ENCODE results near the gene LIPA. TPM values are rescaled to one million over a fixed set of nuclear protein-coding genes. Genes with fewer than 3 reads are reported as not detected.
"Not testable (repeated sequence)": the region's sequence is repeated elsewhere in the genome, so short reads cannot be mapped to it uniquely, and the experiment has no call there.

The LIPA gene
- total RNA-seq, 1 experiment from 2014 or later: 45.2 TPM

DNA sequence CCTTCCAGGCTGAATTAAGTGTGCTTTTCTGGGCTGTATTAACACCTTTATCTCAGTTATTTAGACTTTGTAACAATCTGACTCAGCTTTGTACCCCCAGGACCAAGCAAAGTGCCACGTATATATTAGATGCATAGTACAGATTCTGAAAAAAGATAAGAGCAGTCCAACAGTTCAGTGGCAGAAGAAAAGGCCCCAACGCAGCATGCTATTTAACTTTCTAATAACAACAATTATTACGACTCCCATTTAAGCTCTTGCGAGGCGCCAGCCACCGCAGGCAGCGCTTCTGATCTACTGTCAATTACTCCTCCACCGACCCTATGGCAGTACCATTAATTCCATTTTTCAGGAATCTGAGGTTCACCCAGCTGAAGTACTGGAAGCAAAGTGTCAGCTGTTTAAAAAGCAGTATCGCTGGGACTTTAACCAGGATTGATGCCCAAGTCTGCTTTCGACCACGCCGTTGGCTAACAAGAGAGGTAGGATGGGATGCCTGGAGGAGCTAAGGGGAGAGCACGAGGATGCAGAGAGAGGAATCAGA, 638 bp downstream of the LIPA start:
- TSS peak; percentile 77 for BruUV-seq (replicated peaks)
- Histone ChIP-seq H3F3A (ENCODE audit: insufficient read depth, low read depth) (no peaks in the 10 kb centered on the region), H3K4me3 (peak overlapping the region; percentile 89), H2AFZ (peak overlapping the region; percentile 93), H3K4me1 (replicated peaks; ENCODE audit: insufficient read depth) (peaks cover 10% of the 10 kb centered on the region; the same call in 1 of the 2 replicates), H3K9me2 (ENCODE audit: insufficient read depth) (no peaks in the 10 kb centered on the region), H3K9me3 (ENCODE audit: insufficient read depth, low read depth) (no peaks in the 10 kb centered on the region), H3K4me2 (peak overlapping the region; percentile 92), H3K27ac (peak overlapping the region; percentile 32; the same call in 1 of the 2 replicates), H3K27me3 (ENCODE audit: insufficient read depth, low read depth) (no peaks in the 10 kb centered on the region), H3K79me2 (ENCODE audit: low read depth) (peaks cover 19% of the 10 kb centered on the region), H4K20me1 (ENCODE audit: insufficient read depth) (no peaks in the 10 kb centered on the region), H3K36me3 (ENCODE audit: low read depth) (no peaks in the 10 kb centered on the region)
- intact Hi-C loops (cut with micrococcal nuclease; ENCODE audit: unreplicated experiment): no loop called here
- ChIA-PET CTCF (interaction anchor here (0.6 kb wide), 1 partner anchor 81 kb away, joined by 3 read pairs; no protein-coding TSS in a partner anchor), POLR2A (ENCODE audit: unreplicated experiment) (interaction anchor here (0.9 kb wide), 1 partner anchor 141 kb away, joined by 6 read pairs; the partner anchor contains the start of gene IFIT1)
- TF ChIP-seq EZH2 (IDR thresholded peaks at IDR 0.05; ENCODE audit: low read depth): no peak
- TF ChIP-seq, protein P1, sequence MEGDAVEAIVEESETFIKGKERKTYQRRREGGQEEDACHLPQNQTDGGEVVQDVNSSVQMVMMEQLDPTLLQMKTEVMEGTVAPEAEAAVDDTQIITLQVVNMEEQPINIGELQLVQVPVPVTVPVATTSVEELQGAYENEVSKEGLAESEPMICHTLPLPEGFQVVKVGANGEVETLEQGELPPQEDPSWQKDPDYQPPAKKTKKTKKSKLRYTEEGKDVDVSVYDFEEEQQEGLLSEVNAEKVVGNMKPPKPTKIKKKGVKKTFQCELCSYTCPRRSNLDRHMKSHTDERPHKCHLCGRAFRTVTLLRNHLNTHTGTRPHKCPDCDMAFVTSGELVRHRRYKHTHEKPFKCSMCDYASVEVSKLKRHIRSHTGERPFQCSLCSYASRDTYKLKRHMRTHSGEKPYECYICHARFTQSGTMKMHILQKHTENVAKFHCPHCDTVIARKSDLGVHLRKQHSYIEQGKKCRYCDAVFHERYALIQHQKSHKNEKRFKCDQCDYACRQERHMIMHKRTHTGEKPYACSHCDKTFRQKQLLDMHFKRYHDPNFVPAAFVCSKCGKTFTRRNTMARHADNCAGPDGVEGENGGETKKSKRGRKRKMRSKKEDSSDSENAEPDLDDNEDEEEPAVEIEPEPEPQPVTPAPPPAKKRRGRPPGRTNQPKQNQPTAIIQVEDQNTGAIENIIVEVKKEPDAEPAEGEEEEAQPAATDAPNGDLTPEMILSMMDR (conservative IDR thresholded peaks at IDR 0.05): no peak
- DNase-seq: no peak

GRCh38 chr10:89248990-89249389, 2.6 kb downstream of the LIPA start:
- ChIA-PET CTCF (interaction anchor here (0.5 kb wide), 1 partner anchor 177 kb away, joined by 3 read pairs; no protein-coding TSS in a partner anchor), POLR2A (ENCODE audit: unreplicated experiment) (no interaction called here)
- Histone ChIP-seq H3K27ac (no peak overlapping the region), H3F3A (ENCODE audit: insufficient read depth, low read depth) (no peaks in the 10 kb centered on the region), H2AFZ (no peak overlapping the region), H3K27me3 (ENCODE audit: insufficient read depth, low read depth) (no peaks in the 10 kb centered on the region), H3K4me2 (peak overlapping the region; percentile 92; the same call in 1 of the 2 replicates), H3K4me3 (no peak overlapping the region), H3K9me2 (ENCODE audit: insufficient read depth) (no peaks in the 10 kb centered on the region), H3K36me3 (ENCODE audit: low read depth) (0 out of 2 replicates have a peak, but pooled peaks cover 6% of the 10 kb centered on the region), H3K79me2 (ENCODE audit: low read depth) (peaks cover 19% of the 10 kb centered on the region), H4K20me1 (ENCODE audit: insufficient read depth) (no peaks in the 10 kb centered on the region), H3K4me1 (replicated peaks; ENCODE audit: insufficient read depth) (peaks cover 10% of the 10 kb centered on the region; the same call in 1 of the 2 replicates), H3K9me3 (ENCODE audit: insufficient read depth, low read depth) (no peaks in the 10 kb centered on the region)
- intact Hi-C loops (cut with micrococcal nuclease; ENCODE audit: unreplicated experiment): no loop called here
- no peak for TF ChIP-seq EZH2 (IDR thresholded peaks at IDR 0.05; ENCODE audit: low read depth)
- TF ChIP-seq, protein P1 (conservative IDR thresholded peaks at IDR 0.05): no peak
- no peak for DNase-seq
- no TSS peak for BruUV-seq (replicated peaks)

GRCh38 chr10:89247623-89248022, 4.0 kb downstream of the LIPA start:
- POLR2A ChIA-PET (ENCODE audit: unreplicated experiment); H3K27ac ChIP-seq; H3K9me3 ChIP-seq (ENCODE audit: insufficient read depth, low read depth); H3K4me2 ChIP-seq; DNase-seq; CTCF ChIA-PET; H3K36me3 ChIP-seq (ENCODE audit: low read depth); H4K20me1 ChIP-seq (ENCODE audit: insufficient read depth); intact Hi-C loops (cut with micrococcal nuclease; ENCODE audit: unreplicated experiment); BruUV-seq (replicated peaks); H3K4me3 ChIP-seq; H3F3A ChIP-seq (ENCODE audit: insufficient read depth, low read depth); H3K27me3 ChIP-seq (ENCODE audit: insufficient read depth, low read depth); H2AFZ ChIP-seq; H3K9me2 ChIP-seq (ENCODE audit: insufficient read depth): not testable (repeated sequence)
- H3K79me2 ChIP-seq (ENCODE audit: low read depth): peaks cover 19% of the 10 kb centered on the region
- H3K4me1 ChIP-seq (replicated peaks; ENCODE audit: insufficient read depth): peaks cover 13% of the 10 kb centered on the region; the same call in 1 of the 2 replicates
